Measurements from ENCODE around the gene FIBIN.

- no peak for TF ChIP-seq EP300 (IDR thresholded peaks at IDR 0.05)
- no peak for TF ChIP-seq CTCF (IDR thresholded peaks at IDR 0.05)
Observed at GRCh38 chr11:26976389-26976788, 17.5 kb upstream of the FIBIN start.

All from ovary (tissue), 3 donors.